ENCODE results near the gene CCDC158.

- TF ChIP-seq MAX (IDR thresholded peaks at IDR 0.05; ENCODE audit: low read depth) (no peak), REST (IDR thresholded peaks at IDR 0.05; ENCODE audit: low read depth, low read length) (no peak), CTCF (IDR thresholded peaks at IDR 0.05) (no peak)
Measured at GRCh38 chr4:76341063-76341462, 79.9 kb downstream of the CCDC158 start.
